HepG2 (cell line): ENCODE data around the gene ZNF606. TPM values are rescaled to one million over a fixed set of nuclear protein-coding genes. Genes with fewer than 3 reads are reported as not detected.

Experiments
- AFF4 ChIP-seq: sonication (generic); formaldehyde crosslinking; IDR thresholded peaks from 2 replicates; pipeline ENCODE4 v1.4.0; 2020; ENCODE audit warnings: missing genetic modification reagents
- ATF6 ChIP-seq: sonication (generic); formaldehyde crosslinking; conservative IDR thresholded peaks from 2 replicates; pipeline ENCODE4 v1.4.0; 2020; ENCODE audit warnings: missing genetic modification reagents
- CREB1 ChIP-seq, 2 experiments: fragments of 450-650 bp in 1 of 2; IDR thresholded peaks; 2 replicates each; pipeline ENCODE4 v1.6.1; 2016 to 2017; ENCODE audit warnings: control low read depth in 1 of 2, mild to moderate bottlenecking in 1 of 2, missing compliant biosample characterization in 1 of 2, missing genetic modification characterization in 1 of 2
- DMAP1 ChIP-seq: IDR thresholded peaks from 2 replicates; pipeline ENCODE4 v1.6.1; 2016
- FOXO1 ChIP-seq: sonication (generic); formaldehyde crosslinking; IDR thresholded peaks from 2 replicates; pipeline ENCODE4 v1.4.0; 2020; ENCODE audit warnings: missing genetic modification reagents
- GABPB1 ChIP-seq: IDR thresholded peaks from 2 replicates; pipeline ENCODE4 v1.6.1; 2016; ENCODE audit warnings: mild to moderate bottlenecking, missing genetic modification reagents, moderate library complexity, missing compliant biosample characterization
- NR1H2 ChIP-seq: sonication (generic); formaldehyde crosslinking; IDR thresholded peaks from 2 replicates; pipeline ENCODE4 v1.8.1; 2022; ENCODE audit warnings: low read depth, missing genetic modification reagents, borderline replicate concordance
- RELA ChIP-seq: sonication (generic); formaldehyde crosslinking; IDR thresholded peaks from 2 replicates; pipeline ENCODE4 v1.4.0; 2020; ENCODE audit warnings: missing genetic modification reagents
- RFXANK ChIP-seq: IDR thresholded peaks from 2 replicates; pipeline ENCODE4 v1.6.1; 2016
- SIX1 ChIP-seq: sonication (generic); formaldehyde crosslinking; IDR thresholded peaks from 2 replicates; pipeline ENCODE4 v1.4.0; 2020; ENCODE audit warnings: missing genetic modification reagents, borderline replicate concordance
- SMARCE1 ChIP-seq: fragments of 450-650 bp; IDR thresholded peaks from 2 replicates; pipeline ENCODE4 v1.6.1; 2017; ENCODE audit warnings: borderline replicate concordance
- ZBTB37 ChIP-seq: sonication (generic); formaldehyde crosslinking; IDR thresholded peaks from 2 replicates; pipeline ENCODE4 v1.4.0; 2020; ENCODE audit warnings: mild to moderate bottlenecking, missing genetic modification reagents
- ZMAT3 ChIP-seq: sonication (generic); formaldehyde crosslinking; conservative IDR thresholded peaks from 2 replicates; pipeline ENCODE4 v1.7.0; 2021; ENCODE audit warnings: missing genetic modification reagents
- ZNF160 ChIP-seq: sonication (generic); formaldehyde crosslinking; IDR thresholded peaks from 2 replicates; pipeline ENCODE4 v1.8.0; 2022; ENCODE audit warnings: mild to moderate bottlenecking, inconsistent platforms, missing genetic modification reagents
- ZNF225 ChIP-seq: sonication (generic); formaldehyde crosslinking; IDR thresholded peaks from 2 replicates; pipeline ENCODE4 v1.4.0; 2020; ENCODE audit warnings: mild to moderate bottlenecking, missing genetic modification reagents
- ZNF337 ChIP-seq: sonication (generic); formaldehyde crosslinking; IDR thresholded peaks from 2 replicates; pipeline ENCODE4 v1.5.1; 2020; ENCODE audit warnings: missing genetic modification reagents, low read depth, mild to moderate bottlenecking, borderline replicate concordance
- ZNF496 ChIP-seq: sonication (generic); formaldehyde crosslinking; IDR thresholded peaks from 2 replicates; pipeline ENCODE4 v1.8.1; 2023; ENCODE audit warnings: mild to moderate bottlenecking, moderate library complexity, missing genetic modification reagents; ENCODE audit not compliant: insufficient replicate concordance
- ZNF567 ChIP-seq: sonication (generic); formaldehyde crosslinking; IDR thresholded peaks from 2 replicates; pipeline ENCODE4 v1.8.1; 2023; ENCODE audit warnings: mild to moderate bottlenecking, missing genetic modification reagents, borderline replicate concordance
- ZNF577 ChIP-seq: sonication (generic); formaldehyde crosslinking; IDR thresholded peaks from 2 replicates; pipeline ENCODE4 v1.4.0; 2020; ENCODE audit warnings: mild to moderate bottlenecking, low read depth, missing genetic modification reagents, borderline replicate concordance
- ZNF709 ChIP-seq: sonication (generic); formaldehyde crosslinking; IDR thresholded peaks from 2 replicates; pipeline ENCODE4 v1.5.0; 2020; ENCODE audit warnings: mild to moderate bottlenecking, missing genetic modification reagents
- ZNF75D ChIP-seq: sonication (generic); formaldehyde crosslinking; IDR thresholded peaks from 2 replicates; pipeline ENCODE4 v1.8.1; 2023; ENCODE audit warnings: missing genetic modification reagents, mild to moderate bottlenecking, borderline replicate concordance
- ZNF773 ChIP-seq: sonication (generic); formaldehyde crosslinking; IDR thresholded peaks from 2 replicates; pipeline ENCODE4 v1.4.0; 2020; ENCODE audit warnings: missing genetic modification reagents, borderline replicate concordance
- polyA plus RNA-seq, 8 experiments: library from polyadenylated mRNA; depleted of rRNA in 3 of 8; stranded (reverse) in 7 of 8; unstranded in 1 of 8; fragments of >200 nt; fragmentation: Illumina TruSeq in 4 of 8; extraction: Trizol in 4 of 8; gene quantifications; 2 replicates each; pipeline versions ENCODE4 v1.2.1 to v1.2.3, GENCODE V29; 2011 to 2016; ENCODE audit warnings: low read depth in 4 of 8, missing spikeins in 1 of 8, mixed read lengths in 1 of 8; ENCODE audit not compliant: insufficient read depth in 1 of 8
- total RNA-seq, 5 experiments: library from RNA; depleted of rRNA; stranded (reverse); fragments of >200 nt; fragmentation: Illumina TruSeq; extraction: Trizol; gene quantifications; 2 replicates each; pipeline ENCODE4 v1.2.3, GENCODE V29; 2016; ENCODE audit warnings: low read depth in 1 of 5

ZNF606 gene
- total and polyA plus RNA-seq, 2 of the 13 experiments (the other 11 are each of a cell fraction or from before 2014, with no cell fraction given), result 4.2 to 14.8 TPM

GRCh38 chr19:58002384-58003173 is at the start of gene ZNF606 (continued):
- TF ChIP-seq AFF4 (CRISPR knock-in tag), result no peak
- TF ChIP-seq ZNF225 (CRISPR knock-in tag), result peak; percentile 57; the same call in 1 of the 2 replicates
- no peak for TF ChIP-seq SMARCE1
- TF ChIP-seq SIX1 (CRISPR knock-in tag), result 0 out of 2 replicates have a peak, but pooled peaks have one; percentile 5
- TF ChIP-seq ZNF337 (CRISPR knock-in tag), result no peak
- TF ChIP-seq ZNF773 (CRISPR knock-in tag), result 0 out of 2 replicates have a peak, but pooled peaks have one; percentile 76
- TF ChIP-seq ZBTB37 (CRISPR knock-in tag), result no peak
- TF ChIP-seq CREB1 (IDR thresholded peaks at IDR 0.05), result peak; percentile 68
- TF ChIP-seq CREB1 (CRISPR knock-in tag; IDR thresholded peaks at IDR 0.05), result no peak; the same call in 1 of the 2 replicates
- TF ChIP-seq ZNF496 (CRISPR knock-in tag), result no peak
- no peak; the same call in 1 of the 2 replicates for TF ChIP-seq ATF6 (CRISPR knock-in tag)
- TF ChIP-seq DMAP1 (CRISPR knock-in tag), result peak; percentile 80
- no peak for TF ChIP-seq ZNF577 (CRISPR knock-in tag)
- TF ChIP-seq ZNF75D, result no peak
- TF ChIP-seq RFXANK, result peak; percentile 61; the same call in 1 of the 2 replicates
- TF ChIP-seq ZMAT3, result peak; percentile 65; the same call in 1 of the 2 replicates
- 0 out of 2 replicates have a peak, but pooled peaks have one; percentile 51 for TF ChIP-seq NR1H2 (CRISPR knock-in tag)
- peak; percentile 45; the same call in 1 of the 2 replicates for TF ChIP-seq FOXO1
- TF ChIP-seq GABPB1, result peak; percentile 99
- peak; percentile 81 for TF ChIP-seq ZNF709
- peak; percentile 55; the same call in 1 of the 2 replicates for TF ChIP-seq RELA (CRISPR knock-in tag)
- peak; percentile 23; the same call in 1 of the 2 replicates for TF ChIP-seq ZNF160 (CRISPR knock-in tag)
- TF ChIP-seq ZNF567, result no peak
